OCI-LY7 (cell line): ENCODE data around the gene NEO1. TPM values are rescaled to one million over a fixed set of nuclear protein-coding genes. Genes with fewer than 3 reads are reported as not detected.

ENCODE experiments used
- BruUV-seq: library from RNA; stranded (reverse); fragments of 400-500 nt; replicated peaks from 2 replicates; lab custom pipeline; 2021; lab: Mats Ljungman, UMichigan
- CTCF ChIA-PET: fragments of 300-600 bp; sonication (Branson Sonifier 250); formaldehyde crosslinking; loops from one replicate; lab custom pipeline; 2022; ENCODE audit warnings: antibody characterized with exemption; ENCODE audit not compliant: unreplicated experiment; lab: Charles Lee
- POLR2A ChIA-PET: fragments of 300-600 bp; sonication (Branson Sonifier 250); formaldehyde crosslinking; loops from one replicate; lab custom pipeline; 2022; ENCODE audit warnings: antibody characterized with exemption; lab: Charles Lee
- DNase-seq: peaks from one replicate; pipeline ENCODE4 v3.0.0-alpha.2; 2015; ENCODE audit warnings: low spot score
- H2AFZ ChIP-seq: fragments of 200-600 bp; sonication (generic), shearing (Covaris generic); 2 replicates; pipeline ENCODE4 v1.6.1; 2014; ENCODE audit warnings: mild to moderate bottlenecking, antibody characterized with exemption, low read length, moderate library complexity
- H3K27ac ChIP-seq: fragments of 200-600 bp; sonication (generic); 2 replicates; pipeline ENCODE4 v1.5.1; 2014; ENCODE audit warnings: mixed run types, low read depth, mild to moderate bottlenecking, moderate library complexity, low read length, inconsistent platforms; ENCODE audit not compliant: poor library complexity, severe bottlenecking
- H3K36me3 ChIP-seq: fragments of 200-600 bp; sonication (generic); 2 replicates; pipeline ENCODE4 v1.6.1; 2014; ENCODE audit warnings: mild to moderate bottlenecking, antibody characterized with exemption, low read length, moderate library complexity, mixed read lengths; ENCODE audit not compliant: insufficient read depth
- H3K4me1 ChIP-seq: fragments of 200-600 bp; sonication (generic); 2 replicates; pipeline ENCODE4 v1.5.1; 2014; ENCODE audit warnings: mild to moderate bottlenecking, low read length; ENCODE audit not compliant: insufficient read depth, poor library complexity, severe bottlenecking
- H3K4me2 ChIP-seq: fragments of 200-600 bp; sonication (generic); 2 replicates; pipeline ENCODE4 v1.6.1; 2014; ENCODE audit warnings: mild to moderate bottlenecking, low read length
- H3K4me3 ChIP-seq: fragments of 200-600 bp; sonication (generic); 2 replicates; pipeline ENCODE4 v1.5.1; 2014; ENCODE audit warnings: mild to moderate bottlenecking, low read depth, low read length; ENCODE audit not compliant: poor library complexity, severe bottlenecking
- H3K79me2 ChIP-seq: fragments of 200-600 bp; sonication (generic); 2 replicates; pipeline ENCODE4 v1.6.1; 2016; ENCODE audit warnings: low read depth, mild to moderate bottlenecking, low read length, moderate library complexity, mixed read lengths; ENCODE audit not compliant: insufficient read depth
- H3K9me2 ChIP-seq: fragments of 200-600 bp; sonication (generic); 2 replicates; pipeline ENCODE4 v1.6.1; 2016; ENCODE audit warnings: mild to moderate bottlenecking, low read length, mixed read lengths; ENCODE audit not compliant: insufficient read depth
- H3K9me3 ChIP-seq: fragments of 200-600 bp; sonication (generic); 2 replicates; pipeline ENCODE4 v1.6.1; 2014; ENCODE audit warnings: mild to moderate bottlenecking, mixed run types, low read length, mixed read lengths
- H4K20me1 ChIP-seq: fragments of 200-600 bp; sonication (generic); 2 replicates; pipeline ENCODE4 v1.6.1; 2014; ENCODE audit warnings: mild to moderate bottlenecking, antibody characterized with exemption, low read length, moderate library complexity, mixed read lengths; ENCODE audit not compliant: insufficient read depth
- CTCF ChIP-seq: fragments of 200-600 bp; sonication (generic); conservative IDR thresholded peaks from 2 replicates; pipeline ENCODE4 v1.5.1; 2014; ENCODE audit warnings: mild to moderate bottlenecking, antibody characterized with exemption, low read length, moderate library complexity, mixed read lengths
- EZH2phosphoT487 ChIP-seq: fragments of 200-600 bp; sonication (generic); IDR thresholded peaks from 2 replicates; pipeline ENCODE4 v1.6.1; 2018; ENCODE audit warnings: low read depth, borderline replicate concordance, mild to moderate bottlenecking, mixed run types, antibody characterized with exemption, low read length, moderate library complexity, mixed read lengths
- intact Hi-C: fragments of 100-400 bp; cut with micrococcal nuclease; formaldehyde crosslinking; loops from one replicate; pipeline ENCODE4 v1.10.0; 2022; ENCODE audit not compliant: unreplicated experiment
- total RNA-seq, 2 experiments: library from RNA; depleted of rRNA in 1 of 2; stranded (reverse); fragments of >200 nt in 1 of 2; shearing (Covaris generic) in 1 of 2; gene quantifications; 2 replicates each; pipeline ENCODE4 v1.2.3, GENCODE V29; 2014 to 2022

Gene NEO1
- total RNA-seq, 2 experiments from 2014 or later, result 3.0 TPM

GRCh38 chr15:73030122-73030679 lies 22.1 kb upstream of the NEO1 start:
- Histone ChIP-seq H3K9me2 (no peaks in the 10 kb centered on the region), H3K36me3 (no peaks in the 10 kb centered on the region), H3K79me2 (no peaks in the 10 kb centered on the region), H3K9me3 (no peaks in the 10 kb centered on the region), H3K27ac (no peak overlapping the region), H3K4me3 (no peak overlapping the region), H4K20me1 (no peaks in the 10 kb centered on the region), H3K4me1 (no peaks in the 10 kb centered on the region), H3K4me2 (no peak overlapping the region), H2AFZ (no peak overlapping the region)
- BruUV-seq, result no TSS peak
- intact Hi-C loops, result no loop called here
- TF ChIP-seq EZH2phosphoT487 (no peak), CTCF (no peak)
- no peak for DNase-seq
- ChIA-PET POLR2A (no interaction called here), CTCF (no interaction called here)

DNA sequence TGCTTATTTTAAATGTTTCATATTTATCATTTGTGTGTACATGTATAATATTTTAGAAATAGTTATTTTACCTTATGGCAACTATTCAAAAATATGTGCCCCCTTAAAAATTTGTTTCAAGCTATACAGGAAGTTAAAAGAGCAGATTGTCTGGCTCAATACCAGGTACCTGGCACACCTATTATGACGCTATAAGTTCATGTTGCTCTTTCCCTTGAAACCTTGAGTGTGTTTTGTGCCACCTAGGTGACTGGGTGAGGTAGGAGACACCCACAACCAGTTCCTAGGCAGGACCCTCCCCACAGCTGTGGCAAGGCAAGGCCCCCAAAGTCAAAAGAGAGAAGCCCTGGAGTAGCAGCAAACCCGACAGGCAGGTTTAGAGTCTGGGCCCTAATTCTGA lies 20.6 kb upstream of the NEO1 start:
- H2AFZ ChIP-seq, result no peak overlapping the region
- no peaks in the 10 kb centered on the region for H3K9me3 ChIP-seq
- no peaks in the 10 kb centered on the region for H3K9me2 ChIP-seq
- BruUV-seq, result no TSS peak
- H3K36me3 ChIP-seq, result no peaks in the 10 kb centered on the region
- no peak overlapping the region for H3K4me3 ChIP-seq
- no peaks in the 10 kb centered on the region for H3K79me2 ChIP-seq
- H3K4me1 ChIP-seq, result no peaks in the 10 kb centered on the region
- ChIA-PET POLR2A (no interaction called here), CTCF (no interaction called here)
- no peak for TF ChIP-seq EZH2phosphoT487
- H3K4me2 ChIP-seq, result no peak overlapping the region
- H3K27ac ChIP-seq, result no peak overlapping the region
- H4K20me1 ChIP-seq, result no peaks in the 10 kb centered on the region
- intact Hi-C loops, result no loop called here
- DNase-seq, result no peak

GRCh38 chr15:73033611-73034010 lies 18.7 kb upstream of the NEO1 start:
- no peak for DNase-seq
- Histone ChIP-seq H3K79me2 (no peaks in the 10 kb centered on the region), H2AFZ (no peak overlapping the region), H3K9me2 (no peaks in the 10 kb centered on the region), H3K4me2 (no peak overlapping the region), H3K9me3 (no peaks in the 10 kb centered on the region), H3K4me1 (no peaks in the 10 kb centered on the region), H3K36me3 (no peaks in the 10 kb centered on the region), H3K4me3 (no peak overlapping the region), H3K27ac (no peak overlapping the region), H4K20me1 (no peaks in the 10 kb centered on the region)
- no peak for TF ChIP-seq CTCF
- no peak for TF ChIP-seq EZH2phosphoT487
- intact Hi-C loops, result no loop called here
- ChIA-PET CTCF (no interaction called here), POLR2A (no interaction called here)
- no TSS peak for BruUV-seq
